GM06990 (cell line): ENCODE results near the gene DAPL1.

Experiments used
- DNase-seq: peaks from one replicate; pipeline ENCODE4 v3.0.0-alpha.2; 2011; ENCODE audit not compliant: insufficient read length; ENCODE audit errors: extremely low read depth
- H3K27me3 ChIP-seq: replicated peaks from 2 replicates; pipeline ENCODE4 v1.6.0; 2011; ENCODE audit warnings: low read length; ENCODE audit not compliant: control insufficient read depth, insufficient read depth
- H3K36me3 ChIP-seq: 2 replicates; pipeline ENCODE4 v1.5.1; 2011; ENCODE audit warnings: low read length; ENCODE audit not compliant: control insufficient read depth, insufficient read depth
- H3K4me3 ChIP-seq: replicated peaks from 2 replicates; pipeline ENCODE4 v1.5.1; 2011; ENCODE audit warnings: low read depth, mild to moderate bottlenecking, control low read depth, low read length
- CTCF ChIP-seq: IDR thresholded peaks from 2 replicates; pipeline ENCODE4 v1.5.1; 2011; ENCODE audit warnings: low read length, control low read depth, mild to moderate bottlenecking, inconsistent platforms; ENCODE audit not compliant: insufficient read depth, poor library complexity, severe bottlenecking

Gene DAPL1

GRCh38 chr2:158805936-158806335 is 10.8 kb downstream of the DAPL1 start:
- Histone ChIP-seq H3K36me3 (no peaks in the 10 kb centered on the region), H3K4me3 (no peak overlapping the region), H3K27me3 (no peaks in the 10 kb centered on the region)
- no peak for TF ChIP-seq CTCF
- no peak for DNase-seq

GRCh38 chr2:158806941-158807340 is 11.8 kb downstream of the DAPL1 start:
- no peak for DNase-seq
- no peaks in the 10 kb centered on the region for H3K27me3 ChIP-seq
- no peak for TF ChIP-seq CTCF

GRCh38 chr2:158808426-158808825 is 13.3 kb downstream of the DAPL1 start:
- no peak for TF ChIP-seq CTCF
- Histone ChIP-seq H3K36me3 (no peaks in the 10 kb centered on the region), H3K27me3 (no peaks in the 10 kb centered on the region), H3K4me3 (no peak overlapping the region)
- DNase-seq, result no peak

More at GRCh38 chr2:158806941-158807340, 11.8 kb downstream of the DAPL1 start:
- Histone ChIP-seq H3K36me3 (no peaks in the 10 kb centered on the region), H3K4me3 (no peak overlapping the region)

- no peak overlapping the region for H3K4me3 ChIP-seq
- H3K36me3 ChIP-seq, result no peaks in the 10 kb centered on the region
- TF ChIP-seq CTCF, result no peak
- DNase-seq, result no peak
- no peaks in the 10 kb centered on the region for H3K27me3 ChIP-seq
Observed at GRCh38 chr2:158809816-158810215, 14.7 kb downstream of the DAPL1 start.

- no peak for DNase-seq
- TF ChIP-seq CTCF, result no peak
- Histone ChIP-seq H3K27me3 (no peaks in the 10 kb centered on the region; the same call in 1 of the 2 replicates), H3K4me3 (no peak overlapping the region), H3K36me3 (no peaks in the 10 kb centered on the region)
Observed at GRCh38 chr2:158810731-158811460, 15.8 kb downstream of the DAPL1 start.

- no peak for TF ChIP-seq CTCF
- no peaks in the 10 kb centered on the region; the same call in none of the 2 replicates for H3K27me3 ChIP-seq
- no peak for DNase-seq
- no peaks in the 10 kb centered on the region for H3K36me3 ChIP-seq
- no peak overlapping the region for H3K4me3 ChIP-seq
Observed at GRCh38 chr2:158815166-158815565, 20.0 kb downstream of the DAPL1 start.
